SJSA1 (cell line): ENCODE results near the gene OCIAD1. TPM values are rescaled to one million over a fixed set of nuclear protein-coding genes. Genes with fewer than 3 reads are reported as not detected.

Experiments used
- DNase-seq, 2 experiments: peaks; one replicate each; pipeline ENCODE4 v3.0.0-alpha.2; 2015 to 2020; ENCODE audit warnings: low spot score in 2 of 2, low read depth in 1 of 2
- H3K27ac ChIP-seq: fragments of 250-450 bp; sonication (Bioruptor Pico); 2 replicates; pipeline ENCODE4 v1.5.1; 2020; ENCODE audit warnings: mild to moderate bottlenecking, moderate library complexity
- H3K27me3 ChIP-seq: fragments of 250-450 bp; sonication (Bioruptor Pico); replicated peaks from 2 replicates; pipeline ENCODE4 v1.5.1; 2020; ENCODE audit warnings: mild to moderate bottlenecking, moderate library complexity
- H3K36me3 ChIP-seq: fragments of 250-450 bp; sonication (Bioruptor Pico); 2 replicates; pipeline ENCODE4 v1.5.1; 2020; ENCODE audit warnings: mild to moderate bottlenecking
- H3K4me1 ChIP-seq: fragments of 250-450 bp; sonication (Bioruptor Pico); replicated peaks from 2 replicates; pipeline ENCODE4 v1.6.1; 2021; ENCODE audit warnings: mild to moderate bottlenecking
- H3K4me3 ChIP-seq: fragments of 250-450 bp; sonication (Bioruptor Pico); 2 replicates; pipeline ENCODE4 v1.5.1; 2020; ENCODE audit warnings: mild to moderate bottlenecking
- H3K9me3 ChIP-seq: fragments of 250-450 bp; sonication (Bioruptor Pico); replicated peaks from 2 replicates; pipeline ENCODE4 v1.5.1; 2020; ENCODE audit warnings: mild to moderate bottlenecking
- total RNA-seq: library from RNA; depleted of rRNA; stranded (reverse); fragments of >200 nt; shearing (Covaris generic); gene quantifications from 2 replicates; pipeline ENCODE4 v1.2.3, GENCODE V29; 2014; rRNA removed

The OCIAD1 gene, protein sequence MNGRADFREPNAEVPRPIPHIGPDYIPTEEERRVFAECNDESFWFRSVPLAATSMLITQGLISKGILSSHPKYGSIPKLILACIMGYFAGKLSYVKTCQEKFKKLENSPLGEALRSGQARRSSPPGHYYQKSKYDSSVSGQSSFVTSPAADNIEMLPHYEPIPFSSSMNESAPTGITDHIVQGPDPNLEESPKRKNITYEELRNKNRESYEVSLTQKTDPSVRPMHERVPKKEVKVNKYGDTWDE
- total RNA-seq = 51.8 and 54.6 TPM in 2 replicates

DNA sequence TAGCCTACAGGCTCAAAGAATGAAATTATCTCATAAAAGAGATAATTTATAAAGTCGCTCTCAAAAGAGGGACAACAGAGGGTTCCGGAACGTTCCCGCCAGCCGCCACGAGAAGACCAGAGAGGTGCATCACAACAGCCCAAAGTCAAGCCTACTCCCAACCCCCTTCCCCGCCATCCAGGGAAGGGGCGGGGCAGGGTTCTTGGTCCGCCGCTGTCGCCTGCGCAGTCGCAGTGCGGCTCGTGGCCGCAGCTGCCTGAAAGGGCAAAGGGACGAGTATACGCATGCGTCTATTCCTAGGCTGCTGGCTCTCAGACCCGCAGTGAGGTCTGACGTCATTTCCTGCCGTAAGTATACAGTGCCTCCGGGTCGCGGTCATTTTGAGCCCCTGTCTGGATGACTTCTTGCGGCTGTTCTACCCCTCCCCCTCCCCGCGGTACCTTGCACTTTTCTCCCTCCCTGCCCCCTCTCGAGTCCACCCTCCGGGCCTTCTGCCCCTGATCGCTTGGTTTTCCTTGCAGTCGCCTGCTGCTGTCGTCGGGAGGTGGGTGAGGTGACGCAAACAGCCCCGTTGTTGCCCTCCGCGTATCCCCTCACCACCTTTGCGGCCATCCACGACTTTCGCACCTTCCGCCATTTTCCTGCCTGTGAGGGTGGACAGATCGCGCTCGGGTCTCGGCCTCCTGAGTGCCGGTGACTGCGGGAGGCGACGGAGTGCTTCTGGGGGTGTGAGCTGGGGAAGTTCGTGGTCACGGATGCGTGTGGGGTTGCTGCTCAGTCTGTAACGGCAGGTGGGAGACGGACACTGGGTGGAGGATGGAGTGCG is at the start of gene OCIAD1:
OCIAD1 (plus strand) TSS at position 383 of the 826 bp plus-strand sequence. CDS start 1,537 bp downstream, outside the sequence.
- no peaks in the 10 kb centered on the region for H3K9me3 ChIP-seq
- H3K4me3 ChIP-seq = peak within 1 kb of the TSS; percentile 72
- peaks cover 22% of the 10 kb centered on the region for H3K36me3 ChIP-seq
- DNase-seq = peak; percentile 83 to 94
- H3K4me1 ChIP-seq = peaks cover 4% of the 10 kb centered on the region
- peak within 1 kb of the TSS; percentile 89 for H3K27ac ChIP-seq
- H3K27me3 ChIP-seq = no peaks in the 10 kb centered on the region

DNA sequence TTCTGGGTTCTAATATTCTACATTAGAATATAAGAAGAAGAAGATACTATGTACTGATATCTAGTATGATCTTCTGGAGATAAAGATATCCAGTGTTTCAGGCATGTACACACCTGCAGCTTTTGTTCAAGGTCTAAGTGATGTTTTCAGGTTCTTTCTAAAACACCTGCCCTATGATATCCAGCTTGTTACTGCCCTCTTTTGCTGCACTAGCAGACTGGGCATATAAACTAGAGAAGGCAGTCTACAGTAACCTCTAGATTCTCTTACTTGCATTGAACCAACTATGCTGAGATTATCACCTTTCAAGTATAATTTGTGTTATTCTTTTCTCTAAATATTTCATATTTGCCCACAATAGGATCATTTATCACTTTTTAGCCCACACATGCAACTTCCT is 48.9 kb upstream of the OCIAD1 start:
- H3K4me1 ChIP-seq = peaks cover 14% of the 10 kb centered on the region
- peaks cover 10% of the 10 kb centered on the region for H3K36me3 ChIP-seq
- no peak for DNase-seq
- H3K9me3 ChIP-seq = no peaks in the 10 kb centered on the region
- H3K27me3 ChIP-seq = no peaks in the 10 kb centered on the region
- no peak overlapping the region for H3K27ac ChIP-seq
- H3K4me3 ChIP-seq = no peak overlapping the region

DNA sequence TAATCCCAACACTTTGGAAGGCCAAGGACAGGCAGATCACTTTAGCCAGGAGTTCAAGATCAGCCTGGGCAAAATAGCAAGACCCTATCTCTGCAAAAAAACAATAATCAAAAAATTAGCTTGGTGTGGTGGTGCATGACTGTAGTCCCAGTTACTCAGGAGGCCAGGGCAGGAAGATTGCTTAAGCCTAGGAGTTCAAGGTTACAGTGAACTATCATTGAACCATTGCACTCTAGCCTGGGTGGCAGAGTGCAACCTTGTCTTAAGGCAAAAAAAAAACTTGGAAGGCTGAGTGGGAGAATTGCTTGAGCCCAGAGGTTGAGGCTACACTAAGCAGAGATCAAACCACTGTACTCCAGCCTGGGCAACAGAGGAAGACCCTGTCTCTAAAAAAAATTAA is 45.6 kb upstream of the OCIAD1 start:
- no peaks in the 10 kb centered on the region for H3K27me3 ChIP-seq
- H3K36me3 ChIP-seq = no peaks in the 10 kb centered on the region
- H3K27ac ChIP-seq = no peak overlapping the region
- H3K4me1 ChIP-seq = peaks cover 4% of the 10 kb centered on the region; the same call in 1 of the 2 replicates
- H3K9me3 ChIP-seq = no peaks in the 10 kb centered on the region
- DNase-seq = no peak
- no peak overlapping the region for H3K4me3 ChIP-seq

DNA sequence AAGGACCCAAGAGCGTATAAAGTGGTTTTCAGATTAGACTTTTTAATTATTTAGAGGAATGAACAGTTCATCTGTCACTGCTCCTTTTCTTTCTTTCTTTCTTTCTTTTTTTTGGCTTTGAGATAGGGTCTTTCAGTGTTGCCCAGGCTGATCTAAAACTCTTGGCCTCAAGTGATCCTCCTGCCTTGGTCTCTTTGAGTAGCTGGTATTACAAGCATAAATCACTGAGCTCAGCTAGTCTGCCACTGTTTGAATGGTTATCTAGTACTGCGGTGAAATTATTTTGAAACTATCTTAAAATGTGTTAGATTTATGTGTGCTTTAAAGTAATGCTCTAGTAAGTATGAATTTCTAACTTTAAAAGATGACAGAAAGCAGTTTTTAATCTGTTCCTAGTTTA is 44.3 kb upstream of the OCIAD1 start:
- Histone ChIP-seq H3K4me3 (no peak overlapping the region), H3K27me3 (no peaks in the 10 kb centered on the region), H3K27ac (no peak overlapping the region), H3K4me1 (no peaks in the 10 kb centered on the region), H3K9me3 (no peaks in the 10 kb centered on the region), H3K36me3 (no peaks in the 10 kb centered on the region)
- DNase-seq = no peak

DNA sequence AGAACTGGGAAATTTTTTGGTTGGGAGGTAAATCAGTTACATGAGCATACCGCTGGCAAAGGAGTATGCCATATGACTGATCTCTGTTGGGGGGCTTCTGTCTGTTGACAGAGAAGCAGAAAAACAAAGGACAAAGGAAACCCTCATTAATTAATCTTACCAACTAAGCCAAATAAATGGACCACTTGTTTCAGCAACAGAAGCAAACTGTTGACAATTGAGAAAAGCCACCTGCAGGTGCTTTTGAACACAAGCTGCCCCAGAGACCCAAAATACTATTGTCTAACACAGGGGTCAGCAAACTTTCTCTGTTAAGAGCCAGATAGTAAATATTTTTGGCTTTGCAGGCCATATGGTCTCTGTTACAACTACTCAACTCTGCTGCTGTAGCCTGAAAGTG is 43.8 kb upstream of the OCIAD1 start:
- Histone ChIP-seq H3K4me1 (no peaks in the 10 kb centered on the region), H3K27me3 (no peaks in the 10 kb centered on the region), H3K4me3 (no peak overlapping the region), H3K9me3 (no peaks in the 10 kb centered on the region), H3K36me3 (no peaks in the 10 kb centered on the region), H3K27ac (no peak overlapping the region)
- DNase-seq = no peak

DNA sequence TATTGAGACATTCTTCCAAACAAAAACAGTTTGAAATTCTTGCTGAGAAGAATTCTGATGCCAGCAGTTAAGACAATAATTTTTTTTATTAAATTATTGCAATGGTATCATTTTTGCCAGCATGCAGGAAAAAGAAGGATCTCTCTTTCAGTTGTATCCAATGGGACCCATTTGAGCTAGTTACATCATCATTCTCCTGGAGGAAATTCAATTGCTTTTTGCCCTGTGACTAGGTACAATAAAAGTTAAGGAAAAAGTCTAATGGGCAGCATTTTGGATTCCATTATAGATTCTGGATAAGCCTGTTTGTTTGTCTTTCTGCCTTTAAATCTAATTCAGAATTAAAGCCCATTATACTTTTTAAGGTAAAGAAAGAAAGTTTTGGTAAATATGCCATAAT is 40.3 kb upstream of the OCIAD1 start:
- H3K4me3 ChIP-seq = no peak overlapping the region
- H3K27me3 ChIP-seq = no peaks in the 10 kb centered on the region
- no peaks in the 10 kb centered on the region for H3K36me3 ChIP-seq
- no peak for DNase-seq
- H3K27ac ChIP-seq = no peak overlapping the region
- no peaks in the 10 kb centered on the region for H3K9me3 ChIP-seq
- H3K4me1 ChIP-seq = peaks cover 1% of the 10 kb centered on the region

DNA sequence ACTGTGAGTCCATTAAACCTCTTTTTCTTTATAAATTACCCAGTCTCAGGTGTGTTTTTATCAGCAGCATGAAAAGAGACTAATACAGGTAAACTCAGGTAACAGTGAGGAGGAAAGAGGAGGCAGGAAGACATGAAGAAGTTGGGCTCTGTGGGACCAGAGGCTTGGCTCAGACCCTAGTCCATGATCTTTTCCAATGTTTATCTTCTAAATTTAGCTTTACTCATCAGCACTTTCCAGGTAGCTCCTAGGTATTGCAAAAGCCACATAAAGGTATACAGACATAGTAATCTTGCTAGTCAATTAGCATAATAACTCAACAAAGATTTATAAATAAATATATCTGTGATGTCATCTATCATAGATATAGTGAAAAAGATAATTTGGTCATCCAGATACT is 39.6 kb upstream of the OCIAD1 start:
- Histone ChIP-seq H3K9me3 (no peaks in the 10 kb centered on the region), H3K4me1 (peaks cover 9% of the 10 kb centered on the region), H3K36me3 (no peaks in the 10 kb centered on the region), H3K27me3 (no peaks in the 10 kb centered on the region), H3K4me3 (no peak overlapping the region), H3K27ac (no peak overlapping the region)
- no peak for DNase-seq

DNA sequence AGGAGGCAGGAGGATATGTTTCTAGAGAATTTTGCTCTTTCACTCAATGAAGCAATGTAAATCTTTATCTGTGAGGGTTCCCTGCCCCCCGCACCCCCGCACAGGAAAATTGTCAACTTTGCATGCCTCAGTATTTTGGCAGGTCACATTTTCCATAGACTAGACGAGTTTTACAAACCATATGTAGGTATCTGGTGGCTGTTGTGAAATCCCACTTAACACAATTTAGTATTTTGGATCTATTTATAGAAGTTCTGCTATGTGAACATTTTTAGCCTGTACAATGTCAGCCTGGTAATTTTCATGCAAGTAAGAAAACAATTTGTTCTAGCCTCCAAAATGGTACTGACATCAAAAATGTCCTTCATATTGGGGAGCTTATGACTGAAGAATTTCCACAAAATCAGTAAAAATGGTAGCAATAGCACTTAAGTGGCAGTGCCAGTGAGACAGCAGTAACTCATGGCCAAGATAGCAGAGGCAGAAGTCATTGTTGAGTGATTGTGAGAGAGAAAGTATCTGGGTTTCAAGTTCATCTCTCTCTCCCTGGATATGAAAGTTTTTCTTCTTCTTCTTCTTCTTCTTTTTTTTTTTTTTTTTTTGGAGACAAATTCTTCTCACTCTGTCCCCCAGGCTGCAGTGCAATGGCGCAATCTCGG is 38.4 kb upstream of the OCIAD1 start:
- Histone ChIP-seq H3K27ac (no peak overlapping the region), H3K27me3 (no peaks in the 10 kb centered on the region), H3K4me1 (peaks cover 20% of the 10 kb centered on the region), H3K9me3 (no peaks in the 10 kb centered on the region), H3K4me3 (no peak overlapping the region), H3K36me3 (no peaks in the 10 kb centered on the region)
- no peak for DNase-seq

DNA sequence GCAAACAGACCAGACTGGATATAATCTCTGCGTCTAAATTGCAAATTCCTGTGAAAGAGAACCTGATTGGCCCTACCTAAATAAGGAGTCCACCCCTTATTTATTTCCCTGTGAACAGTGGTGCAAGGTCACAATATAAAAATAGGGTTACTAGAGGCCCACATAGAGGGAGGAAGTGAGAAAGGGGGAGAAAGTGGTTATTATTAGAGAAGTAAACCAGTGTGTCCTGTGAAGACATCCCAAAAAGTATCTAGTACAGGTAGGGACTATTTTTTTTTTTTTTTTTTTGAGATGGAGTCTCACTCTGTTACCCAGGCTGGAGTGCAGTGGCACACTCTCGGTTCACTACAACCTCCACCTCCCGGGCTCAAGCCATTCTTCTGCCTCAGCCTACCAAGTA is 35.8 kb upstream of the OCIAD1 start:
- Histone ChIP-seq H3K9me3 (no peaks in the 10 kb centered on the region), H3K4me1 (peaks cover 40% of the 10 kb centered on the region), H3K27me3 (no peaks in the 10 kb centered on the region), H3K4me3 (no peak overlapping the region), H3K36me3 (no peaks in the 10 kb centered on the region), H3K27ac (no peak overlapping the region)
- no peak for DNase-seq

DNA sequence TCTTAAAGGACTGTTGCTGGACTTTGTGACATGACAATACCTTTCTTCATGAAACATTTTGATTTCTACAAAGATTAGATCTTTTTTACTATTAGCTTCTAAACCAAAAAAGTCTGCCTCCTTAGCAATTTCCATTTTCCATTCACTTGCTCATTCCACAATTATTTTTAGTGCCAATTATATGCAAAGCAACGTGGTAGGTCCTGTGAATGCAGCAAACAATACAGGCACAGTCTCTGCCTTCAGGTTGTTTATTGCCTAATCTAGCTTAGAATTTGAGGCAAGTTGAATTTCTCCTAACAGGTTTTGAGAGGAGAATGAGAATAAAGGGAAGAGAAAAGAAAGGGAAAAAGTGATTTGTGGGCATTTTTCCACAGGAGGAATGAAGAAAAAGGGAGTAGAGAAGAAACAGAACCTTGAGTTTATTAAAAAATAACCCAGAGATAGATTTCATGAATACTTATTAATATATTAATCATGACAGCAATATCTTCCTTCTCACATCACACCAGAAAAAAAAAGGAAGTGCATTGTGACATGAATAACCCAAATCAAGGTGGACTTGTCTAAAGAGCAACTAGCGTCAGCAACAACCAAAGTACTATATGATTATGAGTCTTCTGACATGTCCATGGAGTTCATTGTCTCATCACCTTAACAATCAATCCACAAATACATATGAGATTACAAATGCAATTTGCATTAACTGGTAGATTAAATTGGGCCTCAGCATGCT is 34.5 kb upstream of the OCIAD1 start:
- no peaks in the 10 kb centered on the region for H3K36me3 ChIP-seq
- no peaks in the 10 kb centered on the region for H3K9me3 ChIP-seq
- no peak overlapping the region for H3K4me3 ChIP-seq
- no peaks in the 10 kb centered on the region for H3K27me3 ChIP-seq
- DNase-seq = peak in 1 of 2 experiments; percentile 29
- H3K4me1 ChIP-seq = peaks cover 49% of the 10 kb centered on the region
- no peak overlapping the region for H3K27ac ChIP-seq

DNA sequence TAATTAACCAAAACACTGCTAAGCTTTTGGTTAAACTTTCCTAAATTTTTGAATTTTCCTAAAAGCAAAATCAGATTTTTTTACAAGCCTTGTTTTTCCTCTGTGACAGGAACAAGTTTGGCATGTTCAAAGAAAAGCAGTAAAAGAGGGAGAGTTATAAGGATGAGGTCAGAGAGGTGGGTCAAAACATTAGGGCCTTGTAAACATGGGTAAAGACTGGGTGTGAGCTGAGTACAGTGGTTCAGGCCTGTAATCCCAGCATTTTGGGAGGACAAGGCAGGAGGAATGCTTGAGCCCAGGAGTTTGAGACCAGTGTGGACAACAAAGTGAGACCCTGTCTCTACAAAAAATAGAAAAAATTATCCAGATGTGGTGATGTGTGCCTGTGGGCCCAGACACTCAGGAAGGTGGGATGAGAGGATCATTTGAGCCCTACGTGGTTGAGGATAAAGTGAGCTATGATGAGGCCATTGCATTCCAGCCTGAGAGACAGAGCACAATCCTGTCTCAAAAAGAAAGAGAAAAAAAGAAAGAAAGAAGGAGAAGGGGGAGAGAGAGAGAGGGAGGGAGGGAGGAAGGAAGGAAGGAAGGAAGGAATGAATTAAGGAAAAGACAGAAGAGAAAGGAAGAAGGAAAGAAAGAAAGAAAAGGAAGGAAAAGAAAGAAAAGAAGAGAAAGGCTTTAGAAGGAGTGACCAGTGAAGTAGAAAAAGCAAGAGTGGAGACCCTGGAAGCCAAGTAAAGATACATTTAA is 33.8 kb upstream of the OCIAD1 start:
- no peak for DNase-seq
- no peak overlapping the region for H3K4me3 ChIP-seq
- no peak overlapping the region for H3K27ac ChIP-seq
- no peaks in the 10 kb centered on the region for H3K9me3 ChIP-seq
- no peaks in the 10 kb centered on the region for H3K27me3 ChIP-seq
- no peaks in the 10 kb centered on the region for H3K36me3 ChIP-seq
- peaks cover 53% of the 10 kb centered on the region for H3K4me1 ChIP-seq

DNA sequence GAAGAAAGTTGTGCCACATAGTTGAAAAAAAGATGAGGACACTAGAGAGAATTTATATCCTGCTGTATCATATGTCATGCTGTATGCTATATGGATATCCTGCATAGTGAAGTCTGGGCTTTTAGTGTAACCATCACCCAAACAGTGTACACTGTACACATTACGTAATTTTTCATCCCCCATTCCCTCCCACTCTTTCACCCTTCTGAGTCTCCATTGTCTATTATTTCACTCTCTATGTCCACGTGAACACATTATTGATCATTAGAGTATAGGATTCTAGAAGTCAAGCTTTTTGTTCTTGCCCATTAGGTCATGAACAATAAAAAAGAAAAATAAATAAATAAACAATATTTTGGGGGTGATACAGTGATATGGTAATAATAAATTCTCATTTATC is 32.8 kb upstream of the OCIAD1 start:
- no peak overlapping the region for H3K27ac ChIP-seq

DNA sequence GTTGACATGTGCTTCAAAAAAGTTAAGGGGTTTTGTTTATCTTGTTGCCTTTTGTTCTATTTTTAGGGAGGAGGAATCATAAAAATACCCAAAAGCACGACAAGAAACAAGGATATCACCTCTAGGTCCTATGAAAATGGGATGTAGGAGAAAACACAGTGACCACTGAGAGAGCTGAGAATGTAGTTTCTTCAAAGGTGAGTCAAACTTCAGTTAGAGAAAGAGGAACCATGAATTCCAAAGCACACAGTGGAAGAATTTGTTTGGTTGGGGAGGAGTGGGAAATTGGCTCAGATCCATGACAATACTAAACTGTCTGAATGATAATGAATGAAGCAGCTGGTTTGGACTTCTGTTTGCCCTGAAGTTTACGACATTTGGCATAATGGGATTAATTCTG is 31.7 kb upstream of the OCIAD1 start:
- Histone ChIP-seq H3K27me3 (no peaks in the 10 kb centered on the region), H3K36me3 (no peaks in the 10 kb centered on the region), H3K9me3 (no peaks in the 10 kb centered on the region), H3K4me1 (peaks cover 57% of the 10 kb centered on the region), H3K4me3 (no peak overlapping the region), H3K27ac (peak overlapping the region; percentile 54)
- peak in 1 of 2 experiments; percentile 58 for DNase-seq

More for the DNA sequence above, 32.8 kb upstream of the OCIAD1 start:
- no peak for DNase-seq
- no peaks in the 10 kb centered on the region for H3K36me3 ChIP-seq
- H3K9me3 ChIP-seq = no peaks in the 10 kb centered on the region
- peaks cover 57% of the 10 kb centered on the region for H3K4me1 ChIP-seq
- H3K27me3 ChIP-seq = no peaks in the 10 kb centered on the region
- no peak overlapping the region for H3K4me3 ChIP-seq
